ENCODE results near the gene SS18L1. TPM values are rescaled to one million over a fixed set of nuclear protein-coding genes. Genes with fewer than 3 reads are reported as not detected.

Gene SS18L1
- total RNA-seq, 3 donors from 2014 or later (not counting 1 experiment from before 2014, with no cell fraction given), result 19.1 to 26.0 (median 23.7) TPM

- H3K27ac ChIP-seq (ENCODE audit: low read length), result no peak overlapping the region
- Mint-ChIP-seq H3K27me3 (ENCODE audit: low read depth in 2 of 2) (no peaks in the 10 kb centered on the region), H3K36me3 (no peaks in the 10 kb centered on the region), H3K4me1 (peaks cover 8 to 26% of the 10 kb centered on the region in 2 donors), H3K9me3 (no peaks in the 10 kb centered on the region), H3K4me3 (no peak overlapping the region), H3K27ac (no peak overlapping the region)
- H3K4me1 ChIP-seq (ENCODE audit: control insufficient read depth, insufficient read depth, low read length), result peaks cover 14% of the 10 kb centered on the region
- intact Hi-C loops (cut with micrococcal nuclease), result no loop called here
- H3K9me3 ChIP-seq (ENCODE audit: control insufficient read depth, insufficient read depth, low read length), result no peaks in the 10 kb centered on the region
- TF ChIP-seq CTCF (IDR thresholded peaks at IDR 0.05), result no peak
- H3K4me3 ChIP-seq (ENCODE audit: low read length), result no peak overlapping the region
- H3K36me3 ChIP-seq (ENCODE audit: control insufficient read depth, insufficient read depth, low read length), result peaks cover 4% of the 10 kb centered on the region
- ATAC-seq (no peak), DNase-seq (no peak)
- H3K27me3 ChIP-seq (ENCODE audit: control insufficient read depth, insufficient read depth, low read length), result no peaks in the 10 kb centered on the region
- WGBS (ENCODE audit: insufficient coverage), result 95% methylated on average over 12 of the region's 13 CpGs
These were observed 43.6 kb downstream of the SS18L1 start for GRCh38 chr20:62186887-62187866.

- WGBS (ENCODE audit: insufficient coverage), result 96% methylated on average over 18 of the region's 25 CpGs
- Histone ChIP-seq H3K36me3 (ENCODE audit: control insufficient read depth, insufficient read depth, low read length) (peaks cover 14% of the 10 kb centered on the region), H3K9me3 (ENCODE audit: control insufficient read depth, insufficient read depth, low read length) (no peaks in the 10 kb centered on the region), H3K4me1 (ENCODE audit: control insufficient read depth, insufficient read depth, low read length) (no peaks in the 10 kb centered on the region), H3K4me3 (ENCODE audit: low read length) (no peak overlapping the region), H3K27ac (ENCODE audit: low read length) (no peak overlapping the region), H3K27me3 (ENCODE audit: control insufficient read depth, insufficient read depth, low read length) (no peaks in the 10 kb centered on the region)
- Mint-ChIP-seq H3K4me1 (peaks cover 0 to 8% of the 10 kb centered on the region in 2 donors), H3K36me3 (no peaks in the 10 kb centered on the region), H3K27ac (no peak overlapping the region), H3K27me3 (ENCODE audit: low read depth in 2 of 2) (no peaks in the 10 kb centered on the region), H3K4me3 (no peak overlapping the region), H3K9me3 (no peaks in the 10 kb centered on the region)
- ATAC-seq (no peak), DNase-seq (no peak)
- intact Hi-C loops (cut with micrococcal nuclease), result no loop called here
- no peak for TF ChIP-seq CTCF (IDR thresholded peaks at IDR 0.05)
These were observed 47.3 kb downstream of the SS18L1 start for GRCh38 chr20:62190639-62191411.

GRCh38 chr20:62191781-62192559 lies 48.4 kb downstream of the SS18L1 start:
- ATAC-seq, result no peak
- H3K9me3 Mint-ChIP-seq, result no peaks in the 10 kb centered on the region

More at GRCh38 chr20:62191781-62192559, 48.4 kb downstream of the SS18L1 start:
- TF ChIP-seq CTCF (IDR thresholded peaks at IDR 0.05), result no peak
- peaks cover 17% of the 10 kb centered on the region for H3K36me3 ChIP-seq (ENCODE audit: control insufficient read depth, insufficient read depth, low read length)
- Mint-ChIP-seq H3K27ac (no peak overlapping the region), H3K4me3 (no peak overlapping the region), H3K36me3 (no peaks in the 10 kb centered on the region), H3K27me3 (ENCODE audit: low read depth in 2 of 2) (no peaks in the 10 kb centered on the region), H3K4me1 (peaks cover 0 to 5% of the 10 kb centered on the region in 2 donors)
- no peak overlapping the region for H3K4me3 ChIP-seq (ENCODE audit: low read length)
- H3K4me1 ChIP-seq (ENCODE audit: control insufficient read depth, insufficient read depth, low read length), result no peaks in the 10 kb centered on the region
- no peak overlapping the region for H3K27ac ChIP-seq (ENCODE audit: low read length)
- DNase-seq, result no peak
- no peaks in the 10 kb centered on the region for H3K27me3 ChIP-seq (ENCODE audit: control insufficient read depth, insufficient read depth, low read length)
- no peaks in the 10 kb centered on the region for H3K9me3 ChIP-seq (ENCODE audit: control insufficient read depth, insufficient read depth, low read length)
- intact Hi-C loops (cut with micrococcal nuclease), result no loop called here
- 97% methylated on average over 14 of the region's 14 CpGs for WGBS (ENCODE audit: insufficient coverage)

All from natural killer cell (primary cell).